WTC11 (cell line): ENCODE results near the gene STRA6. TPM values are rescaled to one million over a fixed set of nuclear protein-coding genes. Genes with fewer than 3 reads are reported as not detected.

ENCODE experiments used
- ATAC-seq: fragments of 200-7000 bp; cut with Tn5 transposase; 2 replicates; pipeline ENCODE4 v1.10.0; 2021; ENCODE audit warnings: mild to moderate bottlenecking, moderate library complexity
- CTCF ChIA-PET: fragments of 300-600 bp; sonication (Branson Sonifier 250); formaldehyde crosslinking; loops from one replicate; lab custom pipeline; 2021; ENCODE audit warnings: antibody characterized with exemption; lab: Charles Lee
- POLR2A ChIA-PET: fragments of 350-600 bp; sonication (Branson Sonifier 250); formaldehyde crosslinking; loops from one replicate; lab custom pipeline; 2021; ENCODE audit warnings: antibody characterized with exemption; lab: Charles Lee
- DNase-seq: peaks from one replicate; pipeline ENCODE4 v3.0.0; 2021; ENCODE audit warnings: low spot score
- H3K27ac Mint-ChIP-seq: 2 replicates; pipeline ENCODE4 v1.8.0; 2021; ENCODE audit warnings: mixed read lengths
- H3K27me3 Mint-ChIP-seq: 2 replicates; pipeline ENCODE4 v1.8.0; 2021; ENCODE audit warnings: low read depth, mild to moderate bottlenecking, moderate library complexity, mixed read lengths
- H3K36me3 Mint-ChIP-seq: 2 replicates; pipeline ENCODE4 v1.8.0; 2021; ENCODE audit warnings: mixed read lengths
- H3K4me1 Mint-ChIP-seq: 2 replicates; pipeline ENCODE4 v1.8.0; 2022; ENCODE audit warnings: mixed read lengths
- H3K4me3 Mint-ChIP-seq: 2 replicates; pipeline ENCODE4 v1.8.0; 2021; ENCODE audit warnings: mild to moderate bottlenecking, moderate library complexity, mixed read lengths
- H3K9me3 Mint-ChIP-seq: 2 replicates; pipeline ENCODE4 v1.8.0; 2021; ENCODE audit warnings: mixed read lengths
- CBFB ChIP-seq: sonication (generic); formaldehyde crosslinking; IDR thresholded peaks from 2 replicates; pipeline ENCODE4 v1.8.1; 2022; ENCODE audit warnings: mild to moderate bottlenecking, low read depth, missing genetic modification reagents
- ELF4 ChIP-seq: sonication (generic); formaldehyde crosslinking; IDR thresholded peaks from 2 replicates; pipeline ENCODE4 v1.8.1; 2022; ENCODE audit warnings: low read depth, mild to moderate bottlenecking, moderate library complexity, missing genetic modification reagents
- ESRRA ChIP-seq: sonication (generic); formaldehyde crosslinking; IDR thresholded peaks from 2 replicates; pipeline ENCODE4 v1.8.1; 2022; ENCODE audit warnings: mild to moderate bottlenecking, missing genetic modification reagents, borderline replicate concordance
- HMGA2 ChIP-seq: fragments of 250-450 bp; sonication (Bioruptor Pico); IDR thresholded peaks from 2 replicates; pipeline ENCODE4 v1.4.0; 2021; ENCODE audit warnings: mild to moderate bottlenecking, moderate library complexity
- TCF7 ChIP-seq: sonication (generic); formaldehyde crosslinking; IDR thresholded peaks from 2 replicates; pipeline ENCODE4 v1.8.0; 2022; ENCODE audit warnings: mild to moderate bottlenecking, low read depth, missing genetic modification reagents, moderate library complexity
- ZNF121 ChIP-seq: sonication (generic); formaldehyde crosslinking; IDR thresholded peaks from 2 replicates; pipeline ENCODE4 v1.8.0; 2023; ENCODE audit warnings: missing genetic modification reagents
- ZNF138 ChIP-seq: sonication (generic); formaldehyde crosslinking; conservative IDR thresholded peaks from 2 replicates; pipeline ENCODE4 v1.8.1; 2022; ENCODE audit warnings: mild to moderate bottlenecking, moderate library complexity, missing genetic modification reagents
- total RNA-seq: library from RNA; stranded (reverse); gene quantifications from 3 replicates; pipeline ENCODE4 v1.2.3, GENCODE V29; 2021
- TF ChIP-seq, protein P1 (sequence below): sonication (generic); formaldehyde crosslinking; IDR thresholded peaks from 2 replicates; pipeline ENCODE4 v1.8.1; 2022; ENCODE audit warnings: low read depth, mild to moderate bottlenecking, moderate library complexity, missing genetic modification reagents, borderline replicate concordance
- TF ChIP-seq, protein P2 (sequence below): sonication (generic); formaldehyde crosslinking; IDR thresholded peaks from 2 replicates; pipeline ENCODE4 v1.8.1; 2023; ENCODE audit warnings: mild to moderate bottlenecking, missing genetic modification reagents
- TF ChIP-seq, protein P3 (sequence below): sonication (generic); formaldehyde crosslinking; IDR thresholded peaks from 2 replicates; pipeline ENCODE4 v1.8.0; 2022; ENCODE audit warnings: mild to moderate bottlenecking, missing genetic modification reagents
- TF ChIP-seq, protein P4 (sequence below): sonication (generic); formaldehyde crosslinking; IDR thresholded peaks from 2 replicates; pipeline ENCODE4 v1.8.1; 2022; ENCODE audit warnings: low read depth, missing genetic modification reagents, borderline replicate concordance
- TF ChIP-seq, protein P5 (sequence below): sonication (generic); formaldehyde crosslinking; IDR thresholded peaks from 2 replicates; pipeline ENCODE4 v1.8.0; 2023; ENCODE audit warnings: mild to moderate bottlenecking, missing genetic modification reagents
- TF ChIP-seq, protein P6 (sequence below): fragments of 200-600 bp; IDR thresholded peaks from 2 replicates; pipeline ENCODE4 v1.8.0; 2022; ENCODE audit warnings: antibody characterized with exemption
- TF ChIP-seq, protein P7 (sequence below): sonication (generic); formaldehyde crosslinking; IDR thresholded peaks from 2 replicates; pipeline ENCODE4 v1.8.1; 2022; ENCODE audit warnings: mild to moderate bottlenecking, moderate library complexity, missing genetic modification reagents
- TF ChIP-seq, protein P8 (sequence below): sonication (generic); formaldehyde crosslinking; IDR thresholded peaks from 2 replicates; pipeline ENCODE4 v1.8.0; 2022; ENCODE audit warnings: mild to moderate bottlenecking, missing genetic modification reagents
- TF ChIP-seq, protein P9 (sequence below): sonication (generic); formaldehyde crosslinking; IDR thresholded peaks from 2 replicates; pipeline ENCODE4 v1.8.0; 2022; ENCODE audit warnings: mild to moderate bottlenecking, missing genetic modification reagents

STRA6 gene
- total RNA-seq, 1 experiment from 2014 or later = 23.2 TPM

DNA sequence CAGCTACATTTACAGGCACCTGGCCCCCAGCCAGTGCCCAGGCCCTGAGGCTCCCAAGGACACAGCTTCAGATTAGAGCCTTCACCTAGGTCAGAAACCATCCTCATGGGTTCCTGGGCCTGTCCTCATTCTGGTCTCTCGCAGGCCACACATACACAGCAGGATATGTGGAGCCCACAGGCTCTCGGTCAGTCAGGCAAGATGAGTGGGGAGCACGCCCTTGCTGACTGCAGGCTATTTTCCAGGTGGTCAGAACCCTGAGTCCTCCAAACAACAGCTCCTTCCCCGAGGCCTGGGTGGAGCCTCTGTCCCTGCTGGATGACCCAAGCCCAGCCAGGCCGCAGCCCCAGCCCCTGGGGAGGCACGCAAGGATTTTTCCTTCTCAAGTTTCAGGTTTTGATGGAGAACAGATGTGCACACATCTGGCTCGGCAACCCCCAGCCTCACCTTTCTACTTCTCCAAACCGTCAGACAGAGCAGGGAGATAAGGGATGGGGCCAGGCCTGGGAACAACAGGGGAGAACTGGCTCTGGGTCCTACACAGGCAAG, 1.6 kb downstream of the STRA6 start (continued):
- TF ChIP-seq, protein P1, sequence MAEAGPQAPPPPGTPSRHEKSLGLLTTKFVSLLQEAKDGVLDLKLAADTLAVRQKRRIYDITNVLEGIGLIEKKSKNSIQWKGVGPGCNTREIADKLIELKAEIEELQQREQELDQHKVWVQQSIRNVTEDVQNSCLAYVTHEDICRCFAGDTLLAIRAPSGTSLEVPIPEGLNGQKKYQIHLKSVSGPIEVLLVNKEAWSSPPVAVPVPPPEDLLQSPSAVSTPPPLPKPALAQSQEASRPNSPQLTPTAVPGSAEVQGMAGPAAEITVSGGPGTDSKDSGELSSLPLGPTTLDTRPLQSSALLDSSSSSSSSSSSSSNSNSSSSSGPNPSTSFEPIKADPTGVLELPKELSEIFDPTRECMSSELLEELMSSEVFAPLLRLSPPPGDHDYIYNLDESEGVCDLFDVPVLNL = no peak
- TF ChIP-seq CBFB (CRISPR knock-in tag) (no peak), ESRRA (CRISPR knock-in tag) (no peak)
- TF ChIP-seq, protein P2, sequence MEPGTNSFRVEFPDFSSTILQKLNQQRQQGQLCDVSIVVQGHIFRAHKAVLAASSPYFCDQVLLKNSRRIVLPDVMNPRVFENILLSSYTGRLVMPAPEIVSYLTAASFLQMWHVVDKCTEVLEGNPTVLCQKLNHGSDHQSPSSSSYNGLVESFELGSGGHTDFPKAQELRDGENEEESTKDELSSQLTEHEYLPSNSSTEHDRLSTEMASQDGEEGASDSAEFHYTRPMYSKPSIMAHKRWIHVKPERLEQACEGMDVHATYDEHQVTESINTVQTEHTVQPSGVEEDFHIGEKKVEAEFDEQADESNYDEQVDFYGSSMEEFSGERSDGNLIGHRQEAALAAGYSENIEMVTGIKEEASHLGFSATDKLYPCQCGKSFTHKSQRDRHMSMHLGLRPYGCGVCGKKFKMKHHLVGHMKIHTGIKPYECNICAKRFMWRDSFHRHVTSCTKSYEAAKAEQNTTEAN (CRISPR knock-in tag) = no peak

DNA sequence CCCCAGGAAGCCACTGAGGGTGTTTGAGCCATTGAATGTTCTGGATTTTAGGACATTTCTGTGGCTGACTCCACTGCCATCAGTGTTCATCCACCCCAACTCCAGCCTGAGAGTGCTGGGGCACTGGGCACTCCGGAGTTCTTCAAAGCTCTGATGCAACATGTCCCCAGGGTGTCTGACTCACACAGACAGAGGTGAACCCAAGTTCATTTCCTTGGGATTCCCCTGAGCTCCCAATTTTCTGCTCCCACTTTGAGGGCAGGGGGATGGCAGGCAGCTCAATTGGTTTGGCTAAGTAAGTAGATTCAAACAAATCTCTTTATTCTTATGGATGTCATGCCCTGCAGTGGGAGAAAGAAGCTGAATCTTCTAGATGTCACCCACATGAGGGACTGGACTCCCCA, 2.2 kb downstream of the STRA6 start:
- ChIA-PET POLR2A (interaction anchor here (0.6 to 0.7 kb wide), 2 partner anchors 16 to 58 kb away, joined by 3 to 4 read pairs; no protein-coding TSS in a partner anchor), CTCF (interaction anchor here (5.7 kb wide), 1 partner anchor 109 kb away, joined by 78 read pairs; no protein-coding TSS in a partner anchor)
- Mint-ChIP-seq H3K9me3 (no peaks in the 10 kb centered on the region), H3K27me3 (peaks cover 14% of the 10 kb centered on the region), H3K4me3 (no peak overlapping the region), H3K36me3 (0 out of 2 replicates have a peak, but pooled peaks cover 3% of the 10 kb centered on the region), H3K27ac (no peak overlapping the region), H3K4me1 (peaks cover 58% of the 10 kb centered on the region)
- ATAC-seq (no peak), DNase-seq (no peak)
- TF ChIP-seq, protein P3, sequence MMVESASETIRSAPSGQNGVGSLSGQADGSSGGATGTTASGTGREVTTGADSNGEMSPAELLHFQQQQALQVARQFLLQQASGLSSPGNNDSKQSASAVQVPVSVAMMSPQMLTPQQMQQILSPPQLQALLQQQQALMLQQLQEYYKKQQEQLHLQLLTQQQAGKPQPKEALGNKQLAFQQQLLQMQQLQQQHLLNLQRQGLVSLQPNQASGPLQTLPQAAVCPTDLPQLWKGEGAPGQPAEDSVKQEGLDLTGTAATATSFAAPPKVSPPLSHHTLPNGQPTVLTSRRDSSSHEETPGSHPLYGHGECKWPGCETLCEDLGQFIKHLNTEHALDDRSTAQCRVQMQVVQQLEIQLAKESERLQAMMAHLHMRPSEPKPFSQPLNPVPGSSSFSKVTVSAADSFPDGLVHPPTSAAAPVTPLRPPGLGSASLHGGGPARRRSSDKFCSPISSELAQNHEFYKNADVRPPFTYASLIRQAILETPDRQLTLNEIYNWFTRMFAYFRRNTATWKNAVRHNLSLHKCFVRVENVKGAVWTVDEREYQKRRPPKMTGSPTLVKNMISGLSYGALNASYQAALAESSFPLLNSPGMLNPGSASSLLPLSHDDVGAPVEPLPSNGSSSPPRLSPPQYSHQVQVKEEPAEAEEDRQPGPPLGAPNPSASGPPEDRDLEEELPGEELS (CRISPR knock-in tag) = no peak
- TF ChIP-seq, protein P4, sequence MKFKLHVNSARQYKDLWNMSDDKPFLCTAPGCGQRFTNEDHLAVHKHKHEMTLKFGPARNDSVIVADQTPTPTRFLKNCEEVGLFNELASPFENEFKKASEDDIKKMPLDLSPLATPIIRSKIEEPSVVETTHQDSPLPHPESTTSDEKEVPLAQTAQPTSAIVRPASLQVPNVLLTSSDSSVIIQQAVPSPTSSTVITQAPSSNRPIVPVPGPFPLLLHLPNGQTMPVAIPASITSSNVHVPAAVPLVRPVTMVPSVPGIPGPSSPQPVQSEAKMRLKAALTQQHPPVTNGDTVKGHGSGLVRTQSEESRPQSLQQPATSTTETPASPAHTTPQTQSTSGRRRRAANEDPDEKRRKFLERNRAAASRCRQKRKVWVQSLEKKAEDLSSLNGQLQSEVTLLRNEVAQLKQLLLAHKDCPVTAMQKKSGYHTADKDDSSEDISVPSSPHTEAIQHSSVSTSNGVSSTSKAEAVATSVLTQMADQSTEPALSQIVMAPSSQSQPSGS = no peak
- TF ChIP-seq, protein P5, sequence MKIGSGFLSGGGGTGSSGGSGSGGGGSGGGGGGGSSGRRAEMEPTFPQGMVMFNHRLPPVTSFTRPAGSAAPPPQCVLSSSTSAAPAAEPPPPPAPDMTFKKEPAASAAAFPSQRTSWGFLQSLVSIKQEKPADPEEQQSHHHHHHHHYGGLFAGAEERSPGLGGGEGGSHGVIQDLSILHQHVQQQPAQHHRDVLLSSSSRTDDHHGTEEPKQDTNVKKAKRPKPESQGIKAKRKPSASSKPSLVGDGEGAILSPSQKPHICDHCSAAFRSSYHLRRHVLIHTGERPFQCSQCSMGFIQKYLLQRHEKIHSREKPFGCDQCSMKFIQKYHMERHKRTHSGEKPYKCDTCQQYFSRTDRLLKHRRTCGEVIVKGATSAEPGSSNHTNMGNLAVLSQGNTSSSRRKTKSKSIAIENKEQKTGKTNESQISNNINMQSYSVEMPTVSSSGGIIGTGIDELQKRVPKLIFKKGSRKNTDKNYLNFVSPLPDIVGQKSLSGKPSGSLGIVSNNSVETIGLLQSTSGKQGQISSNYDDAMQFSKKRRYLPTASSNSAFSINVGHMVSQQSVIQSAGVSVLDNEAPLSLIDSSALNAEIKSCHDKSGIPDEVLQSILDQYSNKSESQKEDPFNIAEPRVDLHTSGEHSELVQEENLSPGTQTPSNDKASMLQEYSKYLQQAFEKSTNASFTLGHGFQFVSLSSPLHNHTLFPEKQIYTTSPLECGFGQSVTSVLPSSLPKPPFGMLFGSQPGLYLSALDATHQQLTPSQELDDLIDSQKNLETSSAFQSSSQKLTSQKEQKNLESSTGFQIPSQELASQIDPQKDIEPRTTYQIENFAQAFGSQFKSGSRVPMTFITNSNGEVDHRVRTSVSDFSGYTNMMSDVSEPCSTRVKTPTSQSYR = no peak
- no peak for TF ChIP-seq HMGA2
- no peak for TF ChIP-seq TCF7 (CRISPR knock-in tag)

DNA sequence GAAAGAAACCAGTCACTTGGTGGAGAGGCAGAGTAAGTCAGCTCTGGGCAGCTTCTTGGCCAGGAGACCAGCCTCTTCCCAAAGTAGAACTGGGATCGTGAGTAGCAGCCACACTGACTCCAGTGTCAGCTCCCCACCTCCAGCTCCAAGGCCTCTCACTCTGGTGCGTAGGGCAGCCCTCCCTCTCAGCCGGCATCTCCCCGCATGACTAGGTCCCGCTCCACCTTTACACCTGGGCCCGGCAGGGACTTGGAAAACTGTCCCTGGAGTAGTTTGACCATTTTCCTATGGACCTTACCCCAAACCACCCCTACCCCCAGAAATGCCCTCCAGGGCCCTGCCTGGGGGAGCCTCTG, 3.3 kb downstream of the STRA6 start:
- ATAC-seq = no peak
- POLR2A ChIA-PET = interaction anchor here (0.7 kb wide), 1 partner anchor 24 kb away, joined by 3 read pairs; no protein-coding TSS in a partner anchor
- Mint-ChIP-seq H3K9me3 (no peaks in the 10 kb centered on the region), H3K27me3 (peaks cover 4% of the 10 kb centered on the region), H3K36me3 (peaks cover 3% of the 10 kb centered on the region; the same call in 1 of the 2 replicates), H3K4me1 (peaks cover 47% of the 10 kb centered on the region), H3K4me3 (no peak overlapping the region), H3K27ac (no peak overlapping the region)
- DNase-seq = no peak
- TF ChIP-seq, protein P6, sequence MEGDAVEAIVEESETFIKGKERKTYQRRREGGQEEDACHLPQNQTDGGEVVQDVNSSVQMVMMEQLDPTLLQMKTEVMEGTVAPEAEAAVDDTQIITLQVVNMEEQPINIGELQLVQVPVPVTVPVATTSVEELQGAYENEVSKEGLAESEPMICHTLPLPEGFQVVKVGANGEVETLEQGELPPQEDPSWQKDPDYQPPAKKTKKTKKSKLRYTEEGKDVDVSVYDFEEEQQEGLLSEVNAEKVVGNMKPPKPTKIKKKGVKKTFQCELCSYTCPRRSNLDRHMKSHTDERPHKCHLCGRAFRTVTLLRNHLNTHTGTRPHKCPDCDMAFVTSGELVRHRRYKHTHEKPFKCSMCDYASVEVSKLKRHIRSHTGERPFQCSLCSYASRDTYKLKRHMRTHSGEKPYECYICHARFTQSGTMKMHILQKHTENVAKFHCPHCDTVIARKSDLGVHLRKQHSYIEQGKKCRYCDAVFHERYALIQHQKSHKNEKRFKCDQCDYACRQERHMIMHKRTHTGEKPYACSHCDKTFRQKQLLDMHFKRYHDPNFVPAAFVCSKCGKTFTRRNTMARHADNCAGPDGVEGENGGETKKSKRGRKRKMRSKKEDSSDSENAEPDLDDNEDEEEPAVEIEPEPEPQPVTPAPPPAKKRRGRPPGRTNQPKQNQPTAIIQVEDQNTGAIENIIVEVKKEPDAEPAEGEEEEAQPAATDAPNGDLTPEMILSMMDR = no peak
- TF ChIP-seq, protein P7, sequence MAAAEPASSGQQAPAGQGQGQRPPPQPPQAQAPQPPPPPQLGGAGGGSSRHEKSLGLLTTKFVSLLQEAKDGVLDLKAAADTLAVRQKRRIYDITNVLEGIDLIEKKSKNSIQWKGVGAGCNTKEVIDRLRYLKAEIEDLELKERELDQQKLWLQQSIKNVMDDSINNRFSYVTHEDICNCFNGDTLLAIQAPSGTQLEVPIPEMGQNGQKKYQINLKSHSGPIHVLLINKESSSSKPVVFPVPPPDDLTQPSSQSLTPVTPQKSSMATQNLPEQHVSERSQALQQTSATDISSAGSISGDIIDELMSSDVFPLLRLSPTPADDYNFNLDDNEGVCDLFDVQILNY (CRISPR knock-in tag) = no peak
- TF ChIP-seq, protein P8, sequence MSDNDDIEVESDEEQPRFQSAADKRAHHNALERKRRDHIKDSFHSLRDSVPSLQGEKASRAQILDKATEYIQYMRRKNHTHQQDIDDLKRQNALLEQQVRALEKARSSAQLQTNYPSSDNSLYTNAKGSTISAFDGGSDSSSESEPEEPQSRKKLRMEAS (CRISPR knock-in tag) = no peak
- TF ChIP-seq, protein P9, sequence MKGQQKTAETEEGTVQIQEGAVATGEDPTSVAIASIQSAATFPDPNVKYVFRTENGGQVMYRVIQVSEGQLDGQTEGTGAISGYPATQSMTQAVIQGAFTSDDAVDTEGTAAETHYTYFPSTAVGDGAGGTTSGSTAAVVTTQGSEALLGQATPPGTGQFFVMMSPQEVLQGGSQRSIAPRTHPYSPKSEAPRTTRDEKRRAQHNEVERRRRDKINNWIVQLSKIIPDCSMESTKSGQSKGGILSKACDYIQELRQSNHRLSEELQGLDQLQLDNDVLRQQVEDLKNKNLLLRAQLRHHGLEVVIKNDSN (CRISPR knock-in tag) = no peak
- TF ChIP-seq, protein P5 = no peak
- no peak for TF ChIP-seq ZNF138 (CRISPR knock-in tag)
- TF ChIP-seq ZNF121 = no peak
- no peak for TF ChIP-seq ELF4 (CRISPR knock-in tag)
- CTCF ChIA-PET = interaction anchor here (1.2 to 5.7 kb wide), 3 partner anchors 10 to 151 kb away, joined by 3 to 78 read pairs (median 5); no protein-coding TSS in a partner anchor
